Measurements from ENCODE around the gene CAPN12.

DNA sequence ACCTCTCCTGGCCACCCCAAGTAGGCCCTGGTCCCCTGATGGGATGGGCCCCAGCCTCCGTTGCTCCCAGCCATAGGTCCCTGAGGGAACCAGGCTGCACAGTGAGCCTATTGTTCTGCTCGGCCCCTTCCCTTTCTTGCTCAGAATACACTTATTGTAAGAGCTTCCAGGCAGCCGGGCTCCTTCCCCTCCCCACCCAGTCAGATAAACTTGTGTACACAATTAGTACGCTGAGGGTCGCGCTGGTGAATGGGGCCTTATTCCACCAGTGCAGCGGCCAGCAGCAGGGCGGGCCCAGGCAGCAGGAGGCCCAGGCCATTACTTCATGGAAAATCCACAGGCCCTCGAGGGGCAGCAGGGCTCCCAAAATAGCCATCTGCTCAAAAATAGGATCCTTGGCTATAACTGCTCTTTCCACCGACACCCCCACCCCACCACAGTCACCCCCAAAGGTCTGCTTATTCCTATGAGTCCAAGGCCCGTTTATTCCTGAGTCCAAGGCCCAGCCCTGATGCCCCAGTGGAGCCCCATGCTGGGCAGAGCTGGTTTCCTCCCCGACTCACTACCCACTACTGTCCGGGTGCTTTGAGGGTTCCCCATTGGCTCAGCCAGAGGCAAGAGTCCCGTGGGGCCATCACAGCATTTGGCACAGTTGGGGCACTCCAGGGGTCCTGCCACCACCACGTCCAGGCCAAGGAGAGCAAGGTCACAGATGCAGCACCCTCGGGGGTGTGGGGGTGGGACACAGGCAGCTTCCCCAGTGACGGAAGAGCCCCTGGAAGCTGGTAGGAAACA lies 22.1 kb downstream of the CAPN12 start:
- TF ChIP-seq, protein P1, sequence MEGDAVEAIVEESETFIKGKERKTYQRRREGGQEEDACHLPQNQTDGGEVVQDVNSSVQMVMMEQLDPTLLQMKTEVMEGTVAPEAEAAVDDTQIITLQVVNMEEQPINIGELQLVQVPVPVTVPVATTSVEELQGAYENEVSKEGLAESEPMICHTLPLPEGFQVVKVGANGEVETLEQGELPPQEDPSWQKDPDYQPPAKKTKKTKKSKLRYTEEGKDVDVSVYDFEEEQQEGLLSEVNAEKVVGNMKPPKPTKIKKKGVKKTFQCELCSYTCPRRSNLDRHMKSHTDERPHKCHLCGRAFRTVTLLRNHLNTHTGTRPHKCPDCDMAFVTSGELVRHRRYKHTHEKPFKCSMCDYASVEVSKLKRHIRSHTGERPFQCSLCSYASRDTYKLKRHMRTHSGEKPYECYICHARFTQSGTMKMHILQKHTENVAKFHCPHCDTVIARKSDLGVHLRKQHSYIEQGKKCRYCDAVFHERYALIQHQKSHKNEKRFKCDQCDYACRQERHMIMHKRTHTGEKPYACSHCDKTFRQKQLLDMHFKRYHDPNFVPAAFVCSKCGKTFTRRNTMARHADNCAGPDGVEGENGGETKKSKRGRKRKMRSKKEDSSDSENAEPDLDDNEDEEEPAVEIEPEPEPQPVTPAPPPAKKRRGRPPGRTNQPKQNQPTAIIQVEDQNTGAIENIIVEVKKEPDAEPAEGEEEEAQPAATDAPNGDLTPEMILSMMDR (IDR thresholded peaks at IDR 0.05 in 8 of 11, conservative IDR thresholded peaks at IDR 0.05 in 3 of 11) = no peak
- peak; percentile 2 to 26 (median 7) for TF ChIP-seq POLR2AphosphoS5 (IDR thresholded peaks at IDR 0.05)
